Mucosa of stomach (tissue), 1 donor: ENCODE data around the gene MYBPH.

Experiments
- H3K27me3 ChIP-seq: one replicate; pipeline ENCODE4 v1.7.0; 2013; ENCODE audit warnings: mild to moderate bottlenecking, low read length; ENCODE audit not compliant: control insufficient read depth, insufficient read depth
- H3K36me3 ChIP-seq: one replicate; pipeline ENCODE4 v1.7.0; 2013; ENCODE audit warnings: low read length; ENCODE audit not compliant: control insufficient read depth, insufficient read depth
- H3K4me1 ChIP-seq: one replicate; pipeline ENCODE4 v1.7.0; 2013; ENCODE audit warnings: mild to moderate bottlenecking, low read length; ENCODE audit not compliant: control insufficient read depth, insufficient read depth
- H3K4me3 ChIP-seq: one replicate; pipeline ENCODE4 v1.7.0; 2013; ENCODE audit warnings: low read length
- H3K9ac ChIP-seq: one replicate; pipeline ENCODE4 v1.7.0; 2013; ENCODE audit warnings: mild to moderate bottlenecking, low read length, moderate library complexity
- H3K9me3 ChIP-seq: one replicate; pipeline ENCODE4 v1.7.0; 2013; ENCODE audit warnings: mild to moderate bottlenecking, low read length, moderate library complexity; ENCODE audit not compliant: control insufficient read depth
- donor health status: Pancreatic carcinoma.

The MYBPH gene

GRCh38 chr1:203146537-203146936 lies 29.1 kb downstream of the MYBPH start:
- Histone ChIP-seq H3K9me3 (no peaks in the 10 kb centered on the region), H3K27me3 (peaks cover 6% of the 10 kb centered on the region), H3K4me1 (no peaks in the 10 kb centered on the region), H3K9ac (no peak overlapping the region), H3K4me3 (no peak overlapping the region), H3K36me3 (no peaks in the 10 kb centered on the region)

GRCh38 chr1:203146042-203146369 lies 29.6 kb downstream of the MYBPH start:
- H3K36me3 ChIP-seq, result no peaks in the 10 kb centered on the region
- H3K27me3 ChIP-seq, result peaks cover 6% of the 10 kb centered on the region
- no peaks in the 10 kb centered on the region for H3K4me1 ChIP-seq
- no peak overlapping the region for H3K9ac ChIP-seq
- no peaks in the 10 kb centered on the region for H3K9me3 ChIP-seq
- H3K4me3 ChIP-seq, result no peak overlapping the region

- Histone ChIP-seq H3K9me3 (no peaks in the 10 kb centered on the region), H3K4me1 (no peaks in the 10 kb centered on the region), H3K9ac (no peak overlapping the region), H3K4me3 (no peak overlapping the region), H3K27me3 (peaks cover 5% of the 10 kb centered on the region), H3K36me3 (no peaks in the 10 kb centered on the region)
These were observed 30.1 kb downstream of the MYBPH start for GRCh38 chr1:203145321-203146041.

- Histone ChIP-seq H3K9ac (no peak overlapping the region), H3K36me3 (no peaks in the 10 kb centered on the region), H3K27me3 (no peaks in the 10 kb centered on the region), H3K4me1 (no peaks in the 10 kb centered on the region), H3K4me3 (no peak overlapping the region), H3K9me3 (no peaks in the 10 kb centered on the region)
These were observed 31.0 kb downstream of the MYBPH start for GRCh38 chr1:203144661-203145060.

GRCh38 chr1:203143641-203144040 lies 32.0 kb downstream of the MYBPH start:
- Histone ChIP-seq H3K4me1 (no peaks in the 10 kb centered on the region), H3K9ac (no peak overlapping the region), H3K9me3 (no peaks in the 10 kb centered on the region), H3K4me3 (no peak overlapping the region), H3K36me3 (no peaks in the 10 kb centered on the region), H3K27me3 (no peaks in the 10 kb centered on the region)

- Histone ChIP-seq H3K27me3 (no peaks in the 10 kb centered on the region), H3K9ac (no peak overlapping the region), H3K9me3 (no peaks in the 10 kb centered on the region), H3K4me1 (no peaks in the 10 kb centered on the region), H3K4me3 (no peak overlapping the region), H3K36me3 (no peaks in the 10 kb centered on the region)
These were observed 32.8 kb downstream of the MYBPH start for GRCh38 chr1:203142684-203143408.

- Histone ChIP-seq H3K9me3 (no peaks in the 10 kb centered on the region), H3K36me3 (no peaks in the 10 kb centered on the region), H3K4me1 (no peaks in the 10 kb centered on the region), H3K4me3 (no peak overlapping the region), H3K9ac (no peak overlapping the region), H3K27me3 (no peaks in the 10 kb centered on the region)
These were observed 33.5 kb downstream of the MYBPH start for GRCh38 chr1:203142124-203142523.

- no peaks in the 10 kb centered on the region for H3K36me3 ChIP-seq
- no peaks in the 10 kb centered on the region for H3K9me3 ChIP-seq
- H3K4me1 ChIP-seq, result peaks cover 9% of the 10 kb centered on the region
- H3K9ac ChIP-seq, result no peak overlapping the region
- H3K27me3 ChIP-seq, result no peaks in the 10 kb centered on the region
- no peak overlapping the region for H3K4me3 ChIP-seq
These were observed 34.7 kb downstream of the MYBPH start for GRCh38 chr1:203140743-203141520.

- no peak overlapping the region for H3K4me3 ChIP-seq
- H3K27me3 ChIP-seq, result no peaks in the 10 kb centered on the region
- H3K36me3 ChIP-seq, result no peaks in the 10 kb centered on the region
- peaks cover 12% of the 10 kb centered on the region for H3K4me1 ChIP-seq
- H3K9ac ChIP-seq, result no peak overlapping the region
- no peaks in the 10 kb centered on the region for H3K9me3 ChIP-seq
These were observed 35.6 kb downstream of the MYBPH start for GRCh38 chr1:203139976-203140475.

GRCh38 chr1:203138066-203138465 lies 37.6 kb downstream of the MYBPH start:
- no peaks in the 10 kb centered on the region for H3K27me3 ChIP-seq
- no peak overlapping the region for H3K9ac ChIP-seq
- no peaks in the 10 kb centered on the region for H3K9me3 ChIP-seq
- H3K36me3 ChIP-seq, result no peaks in the 10 kb centered on the region
- H3K4me3 ChIP-seq, result no peak overlapping the region
- peaks cover 12% of the 10 kb centered on the region for H3K4me1 ChIP-seq

GRCh38 chr1:203137324-203137723 lies 38.3 kb downstream of the MYBPH start:
- Histone ChIP-seq H3K4me3 (no peak overlapping the region), H3K4me1 (peaks cover 12% of the 10 kb centered on the region), H3K27me3 (no peaks in the 10 kb centered on the region), H3K9ac (no peak overlapping the region), H3K9me3 (no peaks in the 10 kb centered on the region), H3K36me3 (no peaks in the 10 kb centered on the region)
